ENCODE results near the gene TC2N. TPM values are rescaled to one million over a fixed set of nuclear protein-coding genes. Genes with fewer than 3 reads are reported as not detected.

Gene TC2N
- total RNA-seq, 2 donors from 2014 or later, result 37.2 to 75.8 TPM

- H3K36me3 ChIP-seq, result no peaks in the 10 kb centered on the region
- H3K27me3 ChIP-seq (replicated peaks; ENCODE audit: insufficient read depth), result no peaks in the 10 kb centered on the region
- H3K4me3 ChIP-seq, result no peak overlapping the region
- no peaks in the 10 kb centered on the region for H3K4me1 ChIP-seq (replicated peaks)
- TF ChIP-seq CTCF (IDR thresholded peaks at IDR 0.05) (no peak), POLR2AphosphoS5 (IDR thresholded peaks at IDR 0.05) (no peak), POLR2A (IDR thresholded peaks at IDR 0.05) (no peak)
- intact Hi-C loops (cut with DNase I), result no loop called here
- no peak overlapping the region for H3K27ac ChIP-seq
- WGBS, result 86% methylated on average over 4 of the region's 4 CpGs
- no peak for DNase-seq (ENCODE audit: low spot score)
- no peaks in the 10 kb centered on the region for H3K9me3 ChIP-seq
These were observed 23.9 kb downstream of the TC2N start for GRCh38 chr14:91843437-91843836.

- intact Hi-C loops (cut with DNase I), result no loop called here
- no peaks in the 10 kb centered on the region for H3K27me3 ChIP-seq (replicated peaks; ENCODE audit: insufficient read depth)
- H3K9me3 ChIP-seq, result no peaks in the 10 kb centered on the region
- H3K36me3 ChIP-seq, result no peaks in the 10 kb centered on the region
- H3K27ac ChIP-seq, result no peak overlapping the region
- no peak for DNase-seq (ENCODE audit: low spot score)
- no peak for TF ChIP-seq CTCF (IDR thresholded peaks at IDR 0.05)
- H3K4me3 ChIP-seq, result no peak overlapping the region
- no peaks in the 10 kb centered on the region for H3K4me1 ChIP-seq (replicated peaks)
These were observed 26.3 kb downstream of the TC2N start for GRCh38 chr14:91841065-91841464.

GRCh38 chr14:91839749-91840148, 27.6 kb downstream of the TC2N start:
- no peak overlapping the region for H3K27ac ChIP-seq
- H3K9me3 ChIP-seq, result no peaks in the 10 kb centered on the region
- H3K4me1 ChIP-seq (replicated peaks), result no peaks in the 10 kb centered on the region
- no peaks in the 10 kb centered on the region for H3K36me3 ChIP-seq
- no peak overlapping the region for H3K4me3 ChIP-seq
- WGBS, result 97% methylated on average over 1 of the region's 1 CpG
- DNase-seq (ENCODE audit: low spot score), result no peak
- H3K27me3 ChIP-seq (replicated peaks; ENCODE audit: insufficient read depth), result no peaks in the 10 kb centered on the region
- intact Hi-C loops (cut with DNase I), result no loop called here
- TF ChIP-seq CTCF (IDR thresholded peaks at IDR 0.05) (no peak), POLR2AphosphoS5 (IDR thresholded peaks at IDR 0.05) (no peak), POLR2A (IDR thresholded peaks at IDR 0.05) (no peak)

GRCh38 chr14:91837076-91837475, 30.3 kb downstream of the TC2N start:
- no peak for DNase-seq (ENCODE audit: low spot score)
- intact Hi-C loops (cut with DNase I), result no loop called here
- no peaks in the 10 kb centered on the region for H3K27me3 ChIP-seq (replicated peaks; ENCODE audit: insufficient read depth)
- TF ChIP-seq POLR2A (IDR thresholded peaks at IDR 0.05), result no peak
- no peak for TF ChIP-seq CTCF (IDR thresholded peaks at IDR 0.05)
- no peak for TF ChIP-seq POLR2AphosphoS5 (IDR thresholded peaks at IDR 0.05)
- peaks cover 2% of the 10 kb centered on the region for H3K4me1 ChIP-seq (replicated peaks)
- H3K4me3 ChIP-seq, result peak overlapping the region; percentile 55 to 87
- H3K9me3 ChIP-seq, result no peaks in the 10 kb centered on the region
- 29% methylated on average over 12 of the region's 12 CpGs for WGBS
- H3K36me3 ChIP-seq, result no peaks in the 10 kb centered on the region
- peak overlapping the region; percentile 88 to 93 for H3K27ac ChIP-seq

- Histone ChIP-seq H3K27me3 (replicated peaks; ENCODE audit: insufficient read depth) (no peaks in the 10 kb centered on the region), H3K4me3 (peak overlapping the region; percentile 55 to 87), H3K27ac (peak overlapping the region; percentile 88 to 93), H3K36me3 (no peaks in the 10 kb centered on the region), H3K4me1 (replicated peaks) (peaks cover 2% of the 10 kb centered on the region), H3K9me3 (no peaks in the 10 kb centered on the region)
- TF ChIP-seq POLR2A (IDR thresholded peaks at IDR 0.05) (peak; percentile 71), POLR2AphosphoS5 (IDR thresholded peaks at IDR 0.05) (peak; percentile 79), CTCF (IDR thresholded peaks at IDR 0.05) (peak in 1 of 4 experiments; percentile 9)
- WGBS, result 1% methylated on average over 82 of the region's 84 CpGs
- peak; percentile 95 for DNase-seq (ENCODE audit: low spot score)
- intact Hi-C loops (cut with DNase I), result no loop called here
These were observed 31.2 kb downstream of the TC2N start for GRCh38 chr14:91835920-91836843.

Data from prostate gland (tissue), 2 donors.